NK-92 (cell line): ENCODE measurements around the gene PIK3AP1.
"Not testable (repeated sequence)": the region's sequence is repeated elsewhere in the genome, so short reads cannot be mapped to it uniquely, and the experiment has no call there.

ENCODE experiments used
- DNase-seq: peaks from one replicate; lab custom pipeline; 2025; ENCODE audit not compliant: unreplicated experiment; lab: John Stamatoyannopoulos, UW

PIK3AP1 gene

DNA sequence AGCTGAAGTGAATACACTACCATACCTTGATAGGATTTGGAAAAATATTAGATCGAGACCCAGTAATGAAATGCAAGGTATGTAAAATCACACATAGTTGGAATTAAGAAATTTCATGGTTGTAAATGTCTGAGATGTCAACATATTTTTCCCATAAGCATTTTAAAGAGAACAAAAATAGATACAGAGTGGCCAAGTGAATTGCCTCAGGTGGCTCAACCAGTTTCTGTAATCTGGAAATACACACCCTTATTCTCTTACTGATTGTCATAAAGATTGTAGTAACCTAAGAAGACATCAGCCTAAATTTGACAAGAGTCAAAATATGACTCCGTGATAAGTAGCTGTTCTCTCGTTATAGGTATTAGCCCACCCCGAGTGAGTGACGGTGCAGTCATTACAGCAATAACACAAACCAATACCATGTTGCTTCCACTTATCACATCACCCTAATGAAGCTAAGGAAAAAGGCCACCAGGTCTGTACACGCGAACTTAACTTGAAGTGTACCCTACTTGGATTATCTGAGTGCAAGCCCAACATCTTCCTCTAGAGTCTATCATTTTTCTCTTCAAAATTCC is 23.4 kb downstream of the PIK3AP1 start:
- no peak for DNase-seq

DNA sequence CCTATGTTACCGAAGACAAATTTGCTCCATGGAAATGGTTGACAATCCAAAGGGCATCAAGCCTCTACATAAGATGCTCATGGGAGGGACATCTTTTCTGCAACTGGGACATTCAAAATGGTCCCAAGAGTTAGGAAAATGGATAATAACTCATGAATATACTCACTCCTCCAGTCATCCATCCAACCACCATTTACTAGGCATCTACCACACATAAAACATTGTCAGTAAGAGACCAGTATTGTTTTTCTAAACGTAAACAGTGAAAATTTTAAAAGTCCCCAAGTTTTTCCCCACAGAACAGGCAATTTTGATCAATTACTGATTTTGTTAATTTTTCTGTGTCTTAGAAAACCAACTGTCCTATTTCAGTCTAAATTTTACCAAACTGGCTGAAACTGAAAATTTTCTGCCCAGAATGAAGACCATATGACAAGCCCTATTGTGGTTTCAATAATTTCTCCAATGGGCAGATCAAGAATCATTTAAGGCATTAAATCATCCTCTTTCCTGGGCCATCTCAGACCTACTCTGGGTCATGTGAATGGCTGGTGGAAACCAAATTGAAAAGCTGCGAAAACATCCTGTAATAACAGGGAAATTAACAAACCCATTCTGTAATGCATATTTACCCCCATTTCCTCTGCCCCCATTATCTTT is 24.2 kb downstream of the PIK3AP1 start:
- no peak for DNase-seq

DNA sequence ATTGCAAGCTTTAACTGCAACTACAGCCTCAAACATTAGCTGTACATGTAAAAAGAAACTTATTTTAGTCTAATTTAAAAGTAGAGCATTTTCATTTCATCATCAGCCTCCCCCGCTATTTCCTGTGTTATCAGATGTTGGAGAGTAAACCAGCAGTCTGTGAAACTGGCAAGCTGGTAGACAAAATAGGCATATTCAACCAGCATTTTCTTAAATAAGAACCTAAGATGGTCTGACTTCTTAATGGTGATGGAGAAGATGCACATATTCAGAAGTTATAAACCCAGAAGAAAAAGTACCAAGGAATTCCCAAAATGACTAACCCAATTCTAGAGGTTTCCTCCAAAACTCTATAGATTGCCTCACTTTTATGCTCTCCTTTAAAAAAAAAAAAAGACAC is 24.9 kb downstream of the PIK3AP1 start:
- DNase-seq = no peak

GRCh38 chr10:96693431-96693830 is 26.9 kb downstream of the PIK3AP1 start:
- no peak for DNase-seq

- DNase-seq = no peak
Observed at GRCh38 chr10:96692427-96692826, 27.9 kb downstream of the PIK3AP1 start.

DNA sequence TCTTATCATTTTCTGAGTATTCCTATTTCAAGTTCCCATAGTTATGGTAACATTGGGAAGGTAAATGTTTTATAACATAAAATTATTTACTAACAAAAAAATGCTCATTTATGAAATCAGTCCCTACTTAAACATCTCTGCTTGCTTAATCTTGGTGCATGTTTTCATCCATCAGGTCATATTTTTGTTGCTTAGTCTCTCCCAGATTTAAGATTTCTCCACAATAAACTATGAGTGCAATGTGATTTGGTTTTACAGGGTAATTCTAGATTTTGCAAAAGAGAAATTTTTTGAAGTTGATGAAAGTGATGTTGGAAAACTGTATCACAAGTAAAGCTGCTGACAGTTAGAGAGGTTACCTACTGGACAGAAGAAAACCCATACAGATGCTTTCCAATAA is 28.6 kb downstream of the PIK3AP1 start:
- no peak for DNase-seq

DNA sequence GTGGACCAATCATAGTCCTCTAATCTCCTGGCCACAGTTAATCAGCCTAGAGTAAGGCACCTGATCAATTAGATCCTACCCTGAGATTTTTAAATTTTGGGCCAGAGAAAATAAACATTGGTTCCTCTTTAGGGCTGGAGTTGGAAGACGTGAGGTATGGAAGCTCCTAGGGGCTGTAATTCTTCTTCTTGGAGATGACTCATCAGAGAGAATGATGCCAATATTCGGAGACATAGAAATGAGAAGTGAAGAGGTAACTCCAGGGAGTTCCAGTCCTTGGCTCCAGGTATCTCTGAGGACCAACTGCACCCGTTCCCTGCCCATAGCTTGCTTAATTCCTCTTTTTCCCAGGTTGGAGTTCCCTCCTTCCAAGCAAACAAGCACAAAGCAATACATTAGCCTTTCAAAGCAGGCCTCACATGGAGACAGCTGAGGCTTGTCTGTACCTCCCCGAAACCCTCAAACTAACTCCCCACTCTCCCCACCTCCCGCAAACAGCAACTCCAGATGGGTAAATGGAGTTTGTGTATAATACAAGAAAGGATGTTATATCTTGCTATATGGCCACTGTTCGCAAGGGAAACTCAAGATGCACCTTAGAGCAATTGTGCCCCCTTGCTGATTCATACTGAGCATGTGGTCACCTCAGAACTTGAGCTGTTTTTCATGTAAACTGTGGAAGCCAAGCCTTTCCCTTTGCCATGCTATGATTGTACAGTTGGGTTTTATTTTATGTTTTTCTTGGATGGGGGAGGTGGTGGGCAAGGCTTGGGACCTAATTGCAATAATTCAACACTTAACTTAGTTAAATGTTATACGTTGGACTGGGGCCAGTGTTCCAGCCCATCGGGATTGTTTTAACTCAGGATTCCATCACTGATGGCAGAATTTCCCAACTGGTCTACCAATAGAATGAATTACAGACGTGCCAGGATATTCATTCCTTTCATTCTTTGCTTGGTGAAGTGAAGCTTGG is 29.3 kb downstream of the PIK3AP1 start:
- DNase-seq = no peak

GRCh38 chr10:96688789-96689188 is 31.5 kb downstream of the PIK3AP1 start:
- no peak for DNase-seq

DNA sequence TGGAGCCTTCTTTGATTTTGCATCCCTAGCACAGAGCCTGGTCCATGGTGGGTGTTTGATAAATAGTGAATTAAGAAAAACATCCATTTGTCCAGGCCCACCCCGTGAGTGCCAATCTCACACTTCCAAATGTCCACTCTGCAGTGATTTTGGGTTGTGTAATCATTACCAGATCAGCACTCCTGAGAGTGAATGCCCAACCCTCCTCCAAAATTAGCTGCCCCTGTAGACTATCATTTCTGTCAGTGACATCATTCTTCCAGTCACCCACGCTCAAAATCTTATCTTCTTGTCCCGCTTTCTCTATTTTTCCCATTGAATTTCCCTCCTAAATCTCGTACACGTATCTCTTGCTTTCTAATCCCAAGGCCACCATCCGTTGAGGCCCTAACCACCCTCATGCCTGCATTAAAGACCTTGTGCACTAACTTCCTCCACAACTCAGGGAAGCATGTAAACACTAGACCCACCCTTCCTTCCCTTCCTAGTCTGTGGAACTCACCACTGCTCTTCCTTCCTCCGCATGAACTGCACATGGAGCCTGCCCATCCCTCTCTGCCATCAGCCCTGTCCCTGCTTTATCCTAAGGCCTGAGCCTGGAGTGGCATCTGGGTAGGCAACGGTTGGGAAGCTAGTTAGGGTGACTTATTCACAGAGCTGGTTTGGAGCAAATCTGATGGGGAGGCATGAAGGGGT is 32.8 kb downstream of the PIK3AP1 start:
- DNase-seq = no peak

- no peak for DNase-seq
Observed at GRCh38 chr10:96686514-96686913, 33.8 kb downstream of the PIK3AP1 start.

- DNase-seq = no peak
Observed at GRCh38 chr10:96685306-96685705, 35.0 kb downstream of the PIK3AP1 start.

GRCh38 chr10:96684826-96685225 is 35.5 kb downstream of the PIK3AP1 start:
- no peak for DNase-seq

DNA sequence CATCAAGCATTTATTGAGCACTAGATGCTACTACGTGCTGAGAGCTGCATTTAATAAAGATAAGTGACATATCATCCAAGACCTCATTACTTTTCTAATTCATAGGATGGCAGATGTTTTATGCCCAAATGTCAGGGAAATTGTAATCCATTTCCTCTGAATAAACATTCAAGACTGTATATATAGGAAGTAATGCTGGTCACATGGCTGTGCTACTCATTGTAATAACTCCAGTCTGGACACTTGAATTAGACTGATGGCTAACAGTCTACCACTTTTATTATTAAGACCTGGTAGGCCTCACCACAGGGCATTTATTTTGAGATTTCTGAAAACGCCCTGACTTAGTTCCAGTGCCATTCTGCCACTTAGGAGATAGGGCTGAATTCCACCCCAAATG is 36.6 kb downstream of the PIK3AP1 start:
- DNase-seq = no peak

- no peak for DNase-seq
Observed at GRCh38 chr10:96683065-96683464, 37.2 kb downstream of the PIK3AP1 start.

DNA sequence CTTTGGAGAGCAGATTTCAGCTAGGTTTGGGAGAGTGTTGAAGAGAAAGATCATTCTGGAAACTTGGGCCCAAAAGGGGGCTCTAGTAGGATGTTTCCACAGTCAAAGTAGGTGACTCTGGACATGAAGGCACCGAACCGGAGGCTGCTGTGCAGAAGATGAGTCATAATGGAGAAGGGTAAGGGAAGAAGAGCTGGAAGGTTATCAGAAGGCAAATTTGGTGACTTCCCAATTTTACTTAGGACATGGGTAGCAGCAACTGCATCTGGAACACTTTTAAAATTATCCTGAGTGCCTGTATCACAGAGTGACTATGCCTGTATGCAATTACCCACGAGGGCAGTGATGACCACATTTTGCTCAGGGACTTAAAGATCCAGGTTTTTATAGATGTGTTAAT is 38.8 kb downstream of the PIK3AP1 start:
- no peak for DNase-seq

GRCh38 chr10:96680463-96680862 is 39.9 kb downstream of the PIK3AP1 start:
- not testable (repeated sequence) for DNase-seq

DNA sequence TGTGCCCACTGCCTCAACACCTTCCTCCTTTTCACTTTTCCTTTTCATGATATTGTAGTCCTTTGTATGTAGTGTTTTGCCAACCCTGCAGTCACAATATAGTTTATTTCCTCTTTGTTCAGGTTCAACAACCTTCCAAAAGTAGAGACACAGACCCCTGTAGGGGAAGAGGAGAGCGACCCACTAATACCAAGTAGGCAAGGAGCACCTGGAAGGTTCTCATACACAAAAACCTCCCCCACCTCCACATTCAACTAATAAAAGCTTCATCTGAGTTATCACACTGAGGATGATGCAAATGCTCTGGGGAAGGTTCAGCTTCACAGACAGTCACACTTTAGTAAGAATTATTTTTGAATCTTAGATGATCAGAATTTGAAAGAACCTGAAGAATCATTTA is 41.6 kb downstream of the PIK3AP1 start:
- no peak for DNase-seq

DNA sequence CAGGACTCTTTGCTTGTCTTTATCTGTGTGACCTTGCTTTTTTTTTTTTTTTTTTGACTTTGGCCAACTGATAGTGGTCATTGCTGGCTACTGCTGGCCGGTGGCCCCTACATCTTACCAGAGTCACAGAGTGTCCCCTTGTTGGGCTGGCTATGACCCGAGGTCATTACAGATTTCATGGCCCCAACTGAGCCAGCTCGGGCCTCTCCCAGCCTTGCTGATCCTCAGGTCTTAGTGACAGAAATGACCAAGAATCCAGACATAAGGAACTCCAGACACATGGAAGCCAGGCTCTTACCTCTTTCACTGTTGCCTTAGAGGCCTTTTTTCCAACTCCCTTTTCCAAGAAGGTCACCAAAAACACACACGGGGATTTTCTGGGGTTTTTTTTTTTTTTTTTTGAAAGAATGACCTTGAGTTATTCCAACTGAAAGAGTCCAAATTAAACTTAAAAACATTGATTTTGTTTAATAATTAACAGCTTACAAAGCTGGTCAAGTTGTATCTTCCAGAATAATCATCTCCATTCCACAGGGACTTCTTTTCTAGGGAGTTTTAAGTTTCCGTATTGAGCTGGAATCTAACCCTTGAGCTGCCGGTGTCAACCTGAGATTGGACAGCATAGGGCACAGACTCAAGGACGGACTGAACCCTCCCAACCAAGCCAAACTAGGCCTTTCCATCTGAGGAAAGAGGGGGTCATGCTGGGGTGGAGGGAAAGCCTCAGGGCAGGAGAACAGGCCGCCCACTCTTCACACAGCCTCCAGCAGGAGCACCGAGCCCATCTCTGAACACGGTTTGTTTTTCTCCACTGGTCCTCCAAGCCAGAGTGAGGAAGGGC is 43.8 kb downstream of the PIK3AP1 start:
- DNase-seq = no peak

GRCh38 chr10:96675846-96676245 is 44.5 kb downstream of the PIK3AP1 start:
- no peak for DNase-seq

- no peak for DNase-seq
Observed at GRCh38 chr10:96673318-96674099, 46.8 kb downstream of the PIK3AP1 start.
